Measurements from ENCODE around the gene ARHGAP6. TPM values are rescaled to one million over a fixed set of nuclear protein-coding genes. Genes with fewer than 3 reads are reported as not detected.
A peak's percentile ranks its signal among the peaks of the same experiment; 100 is the strongest.

The ARHGAP6 gene
- total and polyA plus RNA-seq, 9 of the 15 experiments (the other 6 are each of a cell fraction or from before 2014, with no cell fraction given) = 12.5 to 63.6 (median 41.8) TPM

GRCh38 chrX:11209798-11210414 is 455.8 kb downstream of the ARHGAP6 start (continued):
- TF ChIP-seq CCNT2 (IDR thresholded peaks at IDR 0.05; ENCODE audit: borderline replicate concordance, extremely low read depth, insufficient read length, low read depth, low read length) (no peak), SMARCA4 (IDR thresholded peaks at IDR 0.05) (peak; percentile 63), JUND (IDR thresholded peaks at IDR 0.05; ENCODE audit: borderline replicate concordance, low read depth, low read length) (peak; percentile 63; the same call in 1 of the 2 replicates), JUND (tag; IDR thresholded peaks at IDR 0.05; ENCODE audit: borderline replicate concordance, low read depth, low read length) (peak; percentile 59; the same call in 1 of the 3 replicates), NFE2 (IDR thresholded peaks at IDR 0.05; ENCODE audit: low read depth) (0 out of 2 replicates have a peak, but pooled peaks have one; percentile 11), GMEB1 (CRISPR knock-in tag; IDR thresholded peaks at IDR 0.05) (no peak), STAG1 (CRISPR knock-in tag; IDR thresholded peaks at IDR 0.05; ENCODE audit: borderline replicate concordance) (no peak), STAT5A (IDR thresholded peaks at IDR 0.05; ENCODE audit: borderline replicate concordance, low read length) (peak; percentile 53; the same call in 1 of the 2 replicates), ZNF592 (IDR thresholded peaks at IDR 0.05) (0 out of 2 replicates have a peak, but pooled peaks have one; percentile 27), PKNOX1 (IDR thresholded peaks at IDR 0.05) (peak; percentile 36; the same call in 1 of the 2 replicates), DLX4 (CRISPR knock-in tag; IDR thresholded peaks at IDR 0.05) (no peak)
